NB4 (cell line): ENCODE results near the gene MRPS35.

ENCODE experiments used
- DNase-seq: peaks from one replicate; pipeline ENCODE4 v3.0.0; 2010; ENCODE audit warnings: low read depth
- H3K4me3 ChIP-seq: one replicate; pipeline ENCODE4 v1.5.1; 2011; ENCODE audit warnings: mild to moderate bottlenecking, low read depth, low read length, moderate library complexity
- CTCF ChIP-seq: IDR thresholded peaks from one replicate; pipeline ENCODE4 v1.5.1; 2012; ENCODE audit warnings: low read depth, low read length
- MAX ChIP-seq: IDR thresholded peaks from 2 replicates; pipeline ENCODE4 v1.6.1; 2011; ENCODE audit warnings: low read depth, low read length
- MYC ChIP-seq: IDR thresholded peaks from 2 replicates; pipeline ENCODE4 v1.6.1; 2011; ENCODE audit warnings: low read depth, low read length
- POLR2A ChIP-seq: IDR thresholded peaks from 2 replicates; pipeline ENCODE4 v1.6.1; 2011; ENCODE audit warnings: mild to moderate bottlenecking; ENCODE audit not compliant: insufficient read length; ENCODE audit errors: extremely low read depth

MRPS35 gene

GRCh38 chr12:27751386-27752047 is 40.9 kb downstream of the MRPS35 start:
- no peak overlapping the region for H3K4me3 ChIP-seq
- DNase-seq, result peak; percentile 32
- TF ChIP-seq CTCF (no peak), MYC (no peak), MAX (no peak), POLR2A (no peak)

GRCh38 chr12:27754795-27755194 is 44.2 kb downstream of the MRPS35 start:
- no peak for TF ChIP-seq POLR2A
- TF ChIP-seq MYC, result no peak
- TF ChIP-seq CTCF, result no peak
- no peak for TF ChIP-seq MAX
- DNase-seq, result no peak
- no peak overlapping the region for H3K4me3 ChIP-seq

- TF ChIP-seq MYC, result no peak
- TF ChIP-seq MAX, result no peak
- no peak for TF ChIP-seq CTCF
- no peak for TF ChIP-seq POLR2A
- H3K4me3 ChIP-seq, result no peak overlapping the region
- no peak for DNase-seq
Observed at GRCh38 chr12:27756670-27757195, 46.1 kb downstream of the MRPS35 start.

- no peak for DNase-seq
- H3K4me3 ChIP-seq, result no peak overlapping the region
- TF ChIP-seq MYC (no peak), MAX (no peak), POLR2A (no peak), CTCF (no peak)
Observed at GRCh38 chr12:27762757-27763156, 52.1 kb downstream of the MRPS35 start.

- TF ChIP-seq CTCF (no peak), MAX (no peak), MYC (no peak), POLR2A (no peak)
- H3K4me3 ChIP-seq, result no peak overlapping the region
- DNase-seq, result no peak
Observed at GRCh38 chr12:27766587-27766986, 56.0 kb downstream of the MRPS35 start.
